Duodenal mucosa (tissue), 2 donors: ENCODE results near the gene FOXN1.

Source experiments
- H3K27ac ChIP-seq: one replicate; pipeline ENCODE4 v1.7.0; 2013; ENCODE audit warnings: low read depth, low read length
- H3K27me3 ChIP-seq, 2 donors: one replicate each; pipeline ENCODE4 v1.7.0; 2013; ENCODE audit warnings: low read length in 2 of 2, control low read depth in 1 of 2; ENCODE audit not compliant: insufficient read depth in 2 of 2, control insufficient read depth in 1 of 2
- H3K36me3 ChIP-seq, 2 donors: one replicate each; pipeline ENCODE4 v1.7.0; 2013; ENCODE audit warnings: low read length in 2 of 2, control low read depth in 1 of 2; ENCODE audit not compliant: insufficient read depth in 2 of 2, control insufficient read depth in 1 of 2
- H3K4me1 ChIP-seq, 2 donors: one replicate each; pipeline ENCODE4 v1.7.0; 2013; ENCODE audit warnings: low read length in 2 of 2, control low read depth in 1 of 2; ENCODE audit not compliant: insufficient read depth in 2 of 2, control insufficient read depth in 1 of 2
- H3K4me3 ChIP-seq, 2 donors: one replicate each; pipeline ENCODE4 v1.7.0; 2013; ENCODE audit warnings: low read length in 2 of 2, low read depth in 1 of 2
- H3K9ac ChIP-seq, 2 donors: one replicate each; pipeline ENCODE4 v1.7.0; 2013; ENCODE audit warnings: low read length in 2 of 2, low read depth in 1 of 2
- H3K9me3 ChIP-seq, 2 donors: one replicate each; pipeline ENCODE4 v1.7.0; 2013; ENCODE audit warnings: low read length in 2 of 2, control low read depth in 1 of 2; ENCODE audit not compliant: control insufficient read depth in 1 of 2

FOXN1 gene

DNA sequence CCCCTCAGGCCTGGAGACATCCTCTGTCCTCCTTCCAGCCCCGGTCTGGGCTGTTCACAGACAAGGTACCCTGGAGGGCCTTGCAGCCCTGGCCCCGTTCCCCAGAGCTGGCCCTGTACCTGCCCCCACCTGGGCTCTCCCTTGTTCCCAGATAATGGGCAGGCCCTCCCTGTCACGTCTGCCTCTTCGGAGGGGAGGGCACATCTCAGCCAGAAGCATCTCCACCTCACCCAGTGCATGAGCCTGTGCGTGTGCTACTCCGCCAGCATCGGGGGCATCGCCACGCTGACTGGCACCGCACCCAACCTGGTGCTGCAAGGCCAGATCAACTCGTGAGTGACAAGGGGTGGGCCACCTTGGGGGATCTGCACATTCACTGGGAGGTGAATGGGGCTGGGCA is 14.9 kb upstream of the FOXN1 start:
- H3K9me3 ChIP-seq, result no peaks in the 10 kb centered on the region
- H3K36me3 ChIP-seq, result peaks cover 34 to 72% of the 10 kb centered on the region in 2 donors
- no peaks in the 10 kb centered on the region for H3K27me3 ChIP-seq
- H3K4me3 ChIP-seq, result no peak overlapping the region
- no peak overlapping the region for H3K9ac ChIP-seq
- H3K27ac ChIP-seq, result no peak overlapping the region
- peaks cover 0 to 7% of the 10 kb centered on the region in 2 donors for H3K4me1 ChIP-seq

- Histone ChIP-seq H3K4me3 (no peak overlapping the region), H3K9me3 (no peaks in the 10 kb centered on the region), H3K36me3 (peaks cover 34 to 73% of the 10 kb centered on the region in 2 donors), H3K9ac (no peak overlapping the region), H3K27me3 (no peaks in the 10 kb centered on the region), H3K4me1 (peaks cover 0 to 7% of the 10 kb centered on the region in 2 donors), H3K27ac (no peak overlapping the region)
Observed at GRCh38 chr17:28491860-28492259, 14.3 kb upstream of the FOXN1 start.

DNA sequence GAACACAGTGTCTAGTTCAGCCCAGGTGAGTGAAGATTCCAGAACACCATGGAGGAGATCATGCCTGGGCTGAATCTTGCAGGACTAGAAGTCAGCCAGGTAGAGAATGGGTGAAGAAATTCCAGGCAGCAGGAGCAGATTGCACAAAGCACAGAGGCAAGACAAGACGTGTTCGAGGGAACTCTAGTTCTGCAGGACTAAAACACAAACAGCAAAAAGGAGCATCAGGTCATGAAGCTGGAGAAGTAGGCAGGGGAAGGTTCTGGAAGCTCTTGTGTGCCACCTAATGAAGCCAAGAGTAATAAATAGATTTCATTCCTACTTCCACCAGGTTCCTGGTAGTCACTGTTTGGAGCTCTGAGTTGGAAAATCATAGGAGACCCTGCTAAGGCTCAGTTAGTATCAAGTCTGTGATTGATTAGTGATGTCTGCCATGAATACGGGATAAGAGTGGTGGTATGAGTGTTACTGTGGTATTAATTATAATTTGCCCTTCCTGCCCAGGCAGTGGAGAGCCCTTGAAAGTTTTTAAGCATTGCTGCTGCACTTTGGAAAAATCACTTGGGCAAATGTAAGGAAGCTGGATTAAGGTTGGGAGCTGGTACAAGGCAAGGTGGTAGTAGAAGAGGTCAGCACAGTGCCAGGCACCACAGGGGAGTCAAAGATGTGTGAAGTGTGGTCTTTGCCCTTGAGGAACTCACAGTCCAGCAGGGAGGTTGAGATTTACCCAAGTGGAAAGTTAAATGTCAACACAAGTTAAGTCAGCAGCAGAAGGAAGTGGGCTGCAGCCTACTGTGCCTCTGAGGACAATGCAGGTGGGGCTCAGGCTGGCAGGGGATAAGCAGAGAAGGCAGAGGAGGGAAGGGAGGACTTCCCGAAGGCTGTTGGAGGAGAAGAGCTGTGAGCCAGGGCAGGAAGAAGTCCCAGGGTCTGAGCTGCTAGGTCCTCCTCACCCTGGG is 13.5 kb upstream of the FOXN1 start:
- peaks cover 34 to 66% of the 10 kb centered on the region in 2 donors for H3K36me3 ChIP-seq
- no peak overlapping the region for H3K9ac ChIP-seq
- no peak overlapping the region for H3K4me3 ChIP-seq
- peaks cover 0 to 6% of the 10 kb centered on the region in 2 donors for H3K4me1 ChIP-seq
- no peaks in the 10 kb centered on the region for H3K27me3 ChIP-seq
- no peaks in the 10 kb centered on the region for H3K9me3 ChIP-seq
- H3K27ac ChIP-seq, result no peak overlapping the region

DNA sequence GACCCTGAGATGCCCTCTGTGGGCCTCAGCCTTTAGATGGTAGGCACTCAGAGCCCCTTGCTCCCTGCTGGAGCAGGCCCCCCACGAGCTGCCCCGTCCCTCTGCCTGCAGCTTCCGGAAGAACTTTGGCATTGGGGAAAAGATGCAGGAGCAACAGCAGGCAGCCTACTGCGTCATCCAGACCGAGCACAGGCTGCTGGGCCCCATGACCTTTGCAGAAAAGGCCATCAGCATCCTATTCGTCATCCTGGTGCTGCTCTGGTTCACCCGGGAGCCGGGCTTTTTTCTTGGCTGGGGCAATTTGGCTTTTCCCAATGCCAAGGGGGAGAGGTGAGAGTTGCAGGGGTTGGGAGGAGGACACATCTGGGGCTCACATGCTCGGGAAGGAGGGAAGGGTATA is 12.7 kb upstream of the FOXN1 start:
- Histone ChIP-seq H3K4me3 (no peak overlapping the region), H3K4me1 (peaks cover 0 to 1% of the 10 kb centered on the region in 2 donors), H3K9me3 (no peaks in the 10 kb centered on the region), H3K36me3 (peaks cover 34 to 65% of the 10 kb centered on the region in 2 donors), H3K27me3 (no peaks in the 10 kb centered on the region), H3K27ac (no peak overlapping the region), H3K9ac (no peak overlapping the region)

DNA sequence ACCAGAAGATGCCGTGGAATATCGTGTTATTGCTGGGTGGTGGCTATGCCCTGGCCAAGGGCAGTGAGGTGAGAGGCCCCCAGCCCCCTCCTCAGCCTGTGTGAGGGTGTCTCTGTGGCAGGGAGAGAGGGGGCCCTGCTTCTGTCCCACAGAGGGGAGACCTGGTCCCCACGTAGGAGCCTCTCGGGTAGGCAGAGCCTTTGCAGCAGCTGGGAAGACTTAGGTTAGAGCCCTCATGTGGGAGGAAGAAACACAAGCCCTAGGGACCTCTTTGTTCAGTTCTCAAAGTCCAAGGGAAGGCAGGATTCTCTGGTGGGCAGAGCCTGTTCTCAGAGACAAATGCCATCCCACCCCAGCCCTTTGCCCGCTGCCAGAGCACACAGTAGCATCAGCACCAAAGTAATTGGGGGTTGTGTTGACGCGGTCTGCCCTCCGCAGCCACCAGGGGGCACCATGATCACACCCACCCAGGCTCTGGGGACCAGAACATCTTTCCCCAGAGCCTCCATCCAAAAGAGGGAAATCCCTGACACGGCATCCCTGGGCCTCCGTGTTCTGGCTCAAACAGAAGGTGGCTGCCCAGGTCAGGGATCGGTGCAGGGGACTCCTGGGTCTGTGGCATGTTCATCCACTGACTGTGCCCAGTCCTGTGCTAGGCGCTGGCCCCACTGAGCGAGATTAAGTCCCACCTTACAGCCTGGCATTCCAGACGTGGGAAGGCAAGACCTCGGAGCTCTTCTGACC is 11.5 kb upstream of the FOXN1 start:
- Histone ChIP-seq H3K4me1 (peaks cover 11 to 13% of the 10 kb centered on the region in 2 donors), H3K36me3 (peaks cover 31 to 55% of the 10 kb centered on the region in 2 donors), H3K27me3 (no peaks in the 10 kb centered on the region), H3K9me3 (no peaks in the 10 kb centered on the region), H3K4me3 (no peak overlapping the region), H3K27ac (no peak overlapping the region), H3K9ac (no peak overlapping the region)

DNA sequence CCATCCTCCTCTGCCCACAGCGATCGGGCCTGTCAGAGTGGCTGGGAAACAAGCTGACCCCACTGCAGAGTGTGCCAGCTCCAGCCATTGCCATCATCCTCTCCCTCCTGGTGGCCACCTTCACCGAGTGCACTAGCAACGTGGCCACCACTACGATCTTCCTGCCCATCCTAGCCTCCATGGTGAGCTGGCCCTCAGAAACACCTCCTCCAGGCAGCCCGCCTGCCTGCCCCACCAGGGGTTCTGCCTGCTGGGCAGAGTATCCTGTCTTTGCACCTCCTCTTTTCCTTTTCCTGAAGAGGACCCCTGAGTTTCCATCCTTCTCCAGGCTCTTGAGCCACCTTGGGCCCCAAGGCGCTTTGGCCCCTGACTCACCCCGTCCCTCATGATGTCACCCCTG is 10.5 kb upstream of the FOXN1 start:
- H3K9ac ChIP-seq, result no peak overlapping the region
- no peak overlapping the region for H3K4me3 ChIP-seq
- peaks cover 26 to 48% of the 10 kb centered on the region in 2 donors for H3K36me3 ChIP-seq
- H3K4me1 ChIP-seq, result peaks cover 15 to 19% of the 10 kb centered on the region in 2 donors
- H3K9me3 ChIP-seq, result no peaks in the 10 kb centered on the region
- H3K27me3 ChIP-seq, result no peaks in the 10 kb centered on the region
- no peak overlapping the region for H3K27ac ChIP-seq

GRCh38 chr17:28497931-28498330 is 8.2 kb upstream of the FOXN1 start:
- H3K4me3 ChIP-seq, result no peak overlapping the region
- H3K4me1 ChIP-seq, result peaks cover 15 to 19% of the 10 kb centered on the region in 2 donors
- H3K36me3 ChIP-seq, result peaks cover 5 to 26% of the 10 kb centered on the region in 2 donors
- no peak overlapping the region for H3K9ac ChIP-seq
- H3K27me3 ChIP-seq, result no peaks in the 10 kb centered on the region
- H3K9me3 ChIP-seq, result no peaks in the 10 kb centered on the region
- H3K27ac ChIP-seq, result no peak overlapping the region

- Histone ChIP-seq H3K27ac (no peak overlapping the region), H3K4me1 (peaks cover 15 to 19% of the 10 kb centered on the region in 2 donors), H3K27me3 (no peaks in the 10 kb centered on the region), H3K9me3 (no peaks in the 10 kb centered on the region), H3K4me3 (no peak overlapping the region), H3K36me3 (peaks cover under 1 to 25% of the 10 kb centered on the region in 2 donors), H3K9ac (no peak overlapping the region)
Observed at GRCh38 chr17:28498652-28499363, 7.3 kb upstream of the FOXN1 start.

DNA sequence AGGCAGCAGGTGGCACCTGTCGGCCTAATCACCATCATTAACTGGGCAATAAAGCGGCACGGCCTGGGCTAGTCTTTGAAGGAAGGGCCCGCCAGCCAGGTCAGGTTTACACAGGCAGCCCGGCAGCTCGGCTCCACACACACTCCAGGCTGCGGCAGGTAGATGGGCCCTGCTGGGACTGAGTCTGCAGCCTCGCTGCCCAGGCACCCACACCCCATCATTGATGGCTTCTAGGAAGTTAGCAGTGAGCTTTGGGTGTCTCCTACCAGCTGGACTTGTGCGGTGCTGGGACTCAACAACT is 6.8 kb upstream of the FOXN1 start:
- H3K27me3 ChIP-seq, result no peaks in the 10 kb centered on the region
- H3K4me1 ChIP-seq, result peaks cover 15 to 19% of the 10 kb centered on the region in 2 donors
- no peak overlapping the region for H3K9ac ChIP-seq
- peaks cover 0 to 21% of the 10 kb centered on the region in 2 donors for H3K36me3 ChIP-seq
- H3K27ac ChIP-seq, result no peak overlapping the region
- no peaks in the 10 kb centered on the region for H3K9me3 ChIP-seq
- H3K4me3 ChIP-seq, result no peak overlapping the region
